GM23338 (cell line): ENCODE data around the gene RPS13. TPM values are rescaled to one million over a fixed set of nuclear protein-coding genes. Genes with fewer than 3 reads are reported as not detected.

Experiments used
- ATAC-seq: fragments of 200-7000 bp; cut with Tn5 transposase; 3 replicates; pipeline ENCODE4 v1.9.1; 2020
- DNase-seq: peaks from one replicate; pipeline ENCODE4 v3.0.0-alpha.2; 2015; ENCODE audit warnings: low spot score
- H2AFZ ChIP-seq: fragments of 200-600 bp; sonication (generic); 2 replicates; pipeline ENCODE4 v1.8.0; 2016; ENCODE audit warnings: antibody characterized with exemption, mild to moderate bottlenecking, moderate library complexity
- H3F3A ChIP-seq: fragments of 200-600 bp; sonication (generic); replicated peaks from 2 replicates; pipeline ENCODE4 v1.8.0; 2017; ENCODE audit warnings: antibody characterized with exemption, mixed run types, low read depth
- H3K27ac ChIP-seq: fragments of 200-600 bp; sonication (generic); 2 replicates; pipeline ENCODE4 v1.6.1; 2016; ENCODE audit warnings: low read depth
- H3K27me3 ChIP-seq: fragments of 200-600 bp; sonication (generic); 2 replicates; pipeline ENCODE4 v1.8.0; 2016; ENCODE audit warnings: mild to moderate bottlenecking, mixed run types, moderate library complexity; ENCODE audit not compliant: insufficient read depth
- H3K36me3 ChIP-seq: fragments of 200-600 bp; sonication (generic); 2 replicates; pipeline ENCODE4 v1.8.0; 2016; ENCODE audit warnings: mild to moderate bottlenecking; ENCODE audit not compliant: insufficient read depth
- H3K4me1 ChIP-seq: fragments of 200-600 bp; sonication (generic); 2 replicates; pipeline ENCODE4 v1.8.0; 2016; ENCODE audit warnings: mild to moderate bottlenecking, moderate library complexity; ENCODE audit not compliant: insufficient read depth
- H3K4me2 ChIP-seq: fragments of 200-600 bp; sonication (generic); 2 replicates; pipeline ENCODE4 v1.7.1; 2017; ENCODE audit warnings: mixed run types
- H3K4me3 ChIP-seq: fragments of 200-600 bp; sonication (generic); 2 replicates; pipeline ENCODE4 v1.6.1; 2016; ENCODE audit warnings: mixed run types
- H3K79me2 ChIP-seq: fragments of 200-600 bp; sonication (generic); replicated peaks from 2 replicates; pipeline ENCODE4 v1.8.0; 2017; ENCODE audit warnings: mild to moderate bottlenecking; ENCODE audit not compliant: insufficient read depth
- H3K9me2 ChIP-seq: fragments of 200-600 bp; sonication (generic); 2 replicates; pipeline ENCODE4 v1.8.0; 2017; ENCODE audit not compliant: insufficient read depth
- H4K20me1 ChIP-seq: fragments of 200-600 bp; sonication (generic); replicated peaks from 2 replicates; pipeline ENCODE4 v1.8.0; 2017; ENCODE audit warnings: mild to moderate bottlenecking; ENCODE audit not compliant: insufficient read depth
- H3K27ac Mint-ChIP-seq: 2 replicates; pipeline ENCODE4 v1.8.0; 2020; ENCODE audit warnings: inconsistent platforms, mild to moderate bottlenecking, moderate library complexity, mixed read lengths
- H3K27me3 Mint-ChIP-seq: 3 replicates; pipeline ENCODE4 v1.8.0; 2022; ENCODE audit warnings: low read depth, mild to moderate bottlenecking, moderate library complexity, mixed read lengths, inconsistent platforms; ENCODE audit not compliant: insufficient read depth, poor library complexity
- H3K36me3 Mint-ChIP-seq: 3 replicates; pipeline ENCODE4 v1.8.0; 2021; ENCODE audit warnings: low read depth, mild to moderate bottlenecking, inconsistent platforms, moderate library complexity, mixed read lengths
- H3K4me1 Mint-ChIP-seq: 3 replicates; pipeline ENCODE4 v1.8.0; 2020; ENCODE audit warnings: mild to moderate bottlenecking, inconsistent platforms, mixed read lengths
- H3K4me3 Mint-ChIP-seq: 3 replicates; pipeline ENCODE4 v1.8.0; 2021; ENCODE audit warnings: moderate library complexity, mild to moderate bottlenecking, inconsistent platforms, mixed read lengths
- H3K9me3 Mint-ChIP-seq: 3 replicates; pipeline ENCODE4 v1.8.0; 2020; ENCODE audit warnings: moderate library complexity, mild to moderate bottlenecking, inconsistent platforms, mixed read lengths
- CREB1 ChIP-seq: fragments of 250-450 bp; sonication (Bioruptor Pico); IDR thresholded peaks from 2 replicates; pipeline ENCODE4 v1.5.0; 2020; ENCODE audit warnings: low read depth, mild to moderate bottlenecking, moderate library complexity
- CTCF ChIP-seq, 2 experiments: fragments of 200-600 bp in 1 of 2; sonication (generic) in 1 of 2; conservative IDR thresholded peaks; 2 replicates each; pipeline versions ENCODE4 v1.5.1 to v1.6.1; 2016 to 2017; ENCODE audit warnings: antibody characterized with exemption in 2 of 2, low read depth in 2 of 2, mild to moderate bottlenecking in 2 of 2, moderate library complexity in 1 of 2
- ETS1 ChIP-seq: IDR thresholded peaks from 2 replicates; pipeline ENCODE4 v1.6.1; 2016; ENCODE audit warnings: antibody characterized with exemption
- NANOG ChIP-seq: IDR thresholded peaks from 2 replicates; pipeline ENCODE4 v1.6.1; 2016; ENCODE audit warnings: antibody characterized with exemption, borderline replicate concordance
- POLR2AphosphoS5 ChIP-seq: IDR thresholded peaks from 2 replicates; pipeline ENCODE4 v1.6.1; 2016; ENCODE audit warnings: antibody characterized with exemption, low read depth
- REST ChIP-seq: IDR thresholded peaks from one replicate; pipeline ENCODE4 v1.6.1; 2018; ENCODE audit warnings: antibody characterized with exemption; ENCODE audit not compliant: unreplicated experiment
- STAT1 ChIP-seq: IDR thresholded peaks from one replicate; pipeline ENCODE4 v1.6.1; 2016; ENCODE audit warnings: antibody characterized with exemption; ENCODE audit not compliant: unreplicated experiment
- ZNF114 ChIP-seq: fragments of 250-450 bp; sonication (Bioruptor Pico); IDR thresholded peaks from 2 replicates; pipeline ENCODE4 v1.5.0; 2020; ENCODE audit warnings: mild to moderate bottlenecking, moderate library complexity
- ZNF462 ChIP-seq: fragments of 250-450 bp; sonication (Bioruptor Pico); IDR thresholded peaks from 2 replicates; pipeline ENCODE4 v1.5.0; 2020; ENCODE audit warnings: mild to moderate bottlenecking, moderate library complexity
- long read RNA-seq: library from polyadenylated mRNA; unstranded; transcript quantifications from one replicate; pipeline ENCODE4 v2.0.0, GENCODE V29; 2020; ENCODE audit not compliant: unreplicated experiment
- polyA plus RNA-seq: library from polyadenylated mRNA; unstranded; fragments of >200 nt; fragmentation: Nextera tagmentation; extraction: Ambion mirVana; gene quantifications from 2 replicates; pipeline ENCODE4 v1.2.1, GENCODE V29; 2016
- total RNA-seq: library from RNA; depleted of rRNA; stranded (reverse); fragments of >200 nt; shearing (Covaris generic); gene quantifications from 2 replicates; pipeline ENCODE4 v1.2.3, GENCODE V29; 2014; rRNA removed

RPS13 gene
- total RNA-seq (1,155 and 1,211 TPM in 2 replicates), polyA plus RNA-seq (1,691 and 1,717 TPM in 2 replicates)
- long read RNA-seq, transcript RPS13-202 (6 exons, 646 nt): major isoform, 2,673 of 2,763 reads
- long read RNA-seq, transcript RPS13-201 (6 exons, 491 nt): minor isoform, 6 of 2,763 reads
- long read RNA-seq, transcript RPS13-203 (5 exons, 664 nt): minor isoform, 35 of 2,763 reads
- long read RNA-seq, partial matches to known transcripts: 4 of 2,763 reads
- long read RNA-seq, other reads (novel, unspliced or antisense): 41 of 2,763 reads

GRCh38 chr11:17077520-17078401, at the start of gene RPS13:
Gene RPS13, minus strand, starts transcription at chr11:17077667. Its CDS starts 26 bp downstream, at chr11:17077641.
- peaks cover 13% of the 10 kb centered on the region for H3K27me3 Mint-ChIP-seq
- Histone ChIP-seq H3K27ac (peak within 1 kb of the TSS; percentile 96), H3K4me3 (peak within 1 kb of the TSS; percentile 91), H3K4me2 (peak within 1 kb of the TSS; percentile 98), H3K27me3 (no peaks in the 10 kb centered on the region), H3K79me2 (peaks cover 30% of the 10 kb centered on the region), H2AFZ (peak within 1 kb of the TSS; percentile 80; the same call in 1 of the 2 replicates), H3K36me3 (peaks cover 35% of the 10 kb centered on the region), H4K20me1 (peaks cover 28% of the 10 kb centered on the region), H3K9me2 (no peaks in the 10 kb centered on the region), H3K4me1 (peaks cover 11% of the 10 kb centered on the region), H3F3A (peaks cover 51% of the 10 kb centered on the region)
- H3K4me3 Mint-ChIP-seq: peak within 1 kb of the TSS; percentile 99
- H3K4me1 Mint-ChIP-seq: peaks cover 18% of the 10 kb centered on the region
- ATAC-seq (peak; percentile 91), DNase-seq (peak; percentile 100)
- H3K27ac Mint-ChIP-seq: peak within 1 kb of the TSS; percentile 99
- TF ChIP-seq ZNF114 (CRISPR knock-in tag) (no peak), POLR2AphosphoS5 (peak; percentile 98), ETS1 (peak; percentile 99), CTCF (conservative IDR thresholded peaks at IDR 0.05; ENCODE audit: low read depth in 2 of 2) (no peak), REST (no peak), CREB1 (CRISPR knock-in tag) (peak; percentile 96), STAT1 (no peak), NANOG (no peak), ZNF462 (CRISPR knock-in tag) (no peak)
- peaks cover 3% of the 10 kb centered on the region; the same call in 2 of the 3 replicates for H3K9me3 Mint-ChIP-seq
- H3K36me3 Mint-ChIP-seq: peaks cover 69% of the 10 kb centered on the region
